Ovary (tissue), 9 donors: Measurements from ENCODE around the gene LAS1L. TPM values are rescaled to one million over a fixed set of nuclear protein-coding genes. Genes with fewer than 3 reads are reported as not detected.

Source experiments
- DNase-seq, 5 donors: peaks; one replicate each; pipeline ENCODE4 v3.0.0-alpha.2; 2019 to 2020
- H3K27ac ChIP-seq, 2 donors: fragments of 200-600 bp; one replicate each; pipeline versions ENCODE4 v1.5.1 to v1.8.0; 2019 to 2022
- H3K27me3 ChIP-seq: fragments of 200-600 bp; one replicate; pipeline ENCODE4 v1.8.0; 2022
- H3K36me3 ChIP-seq: fragments of 200-600 bp; sonication (generic); one replicate; pipeline ENCODE4 v1.5.1; 2019
- H3K4me1 ChIP-seq: one replicate; pipeline ENCODE4 v1.8.1; 2013; ENCODE audit warnings: mild to moderate bottlenecking, moderate library complexity; ENCODE audit not compliant: insufficient read depth
- H3K4me3 ChIP-seq: fragments of 200-600 bp; sonication (generic); one replicate; pipeline ENCODE4 v1.5.1; 2017
- H3K9me3 ChIP-seq, 2 donors: fragments of 200-600 bp in 1 of 2; sonication (generic) in 1 of 2; one replicate each; pipeline versions ENCODE4 v1.5.1 to v1.8.1; 2013 to 2019; ENCODE audit warnings: mild to moderate bottlenecking in 1 of 2, moderate library complexity in 1 of 2
- EP300 ChIP-seq: sonication (generic); formaldehyde crosslinking; IDR thresholded peaks from one replicate; pipeline ENCODE4 v1.6.1; 2017; ENCODE audit warnings: antibody characterized with exemption
- POLR2A ChIP-seq: fragments of 450-650 bp; IDR thresholded peaks from one replicate; pipeline ENCODE4 v1.6.1; 2017; ENCODE audit warnings: antibody characterized with exemption, mild to moderate bottlenecking, moderate library complexity
- WGBS, 3 donors: extraction: QIAGEN DNeasy Blood & Tissue Kit in 1 of 3; methylation state at CpG; one replicate each; pipeline versions ENCODE4 v1.1.5 to v1.1.7; 2013 to 2017; 5-methylcytosine and 5-hydroxymethylcytosine counted together
- intact Hi-C, 4 donors: fragments of 100-400 bp; cut with DNase I; formaldehyde crosslinking; loops; one replicate each; pipeline versions ENCODE4 v1.11.0 to v1.15.1; 2022 to 2023
- polyA plus RNA-seq, 2 donors: library from polyadenylated mRNA; stranded (reverse); fragments of 200-250 nt in 1 of 2; fragments of 350-450 nt in 1 of 2; fragmentation: Illumina TruSeq in 1 of 2; extraction: RNeasy Lipid Tissue Mini Kit (QIAGEN cat#74804) in 1 of 2; gene quantifications; one replicate each; pipeline ENCODE4 v1.2.3, GENCODE V29; 2013 to 2014
- total RNA-seq, 7 donors: library from RNA; depleted of rRNA in 2 of 7; stranded (reverse); fragments of >200 nt in 2 of 7; fragmentation: NEBNext Ultra II Directional in 3 of 7; extraction: Animal tissue kit (Norgen Biotek cat#: 25700) in 3 of 7; gene quantifications; one replicate each; pipeline versions ENCODE4 v1.1.0 to v1.2.4, GENCODE V29; 2016 to 2023
- TF ChIP-seq, protein P1 (sequence below), 3 donors: fragments of 450-650 bp in 2 of 3; fragments of 200-600 bp in 1 of 3; IDR thresholded peaks; one replicate each; pipeline versions ENCODE4 v1.5.1 to v1.8.0; 2016 to 2022; ENCODE audit warnings: antibody characterized with exemption in 3 of 3, mild to moderate bottlenecking in 1 of 3
- donor health status: DM: no; HTN: no; CAD: no; lungs with moderate emphysema.
- donor health status: DM: no; HTN: no; CAD: no.
- donor health status: Bipolar disorder and iron deficiency.
- donor health status: DM: yes; HTN: yes; CAD: no.
- donor health status: DM: no; HTN: no; CAD: no.
- donor health status: DM: yes; HTN: yes; CAD: no.

LAS1L gene
- total and polyA plus RNA-seq, 9 donors, result 14.4 to 35.1 (median 30.9) TPM

DNA sequence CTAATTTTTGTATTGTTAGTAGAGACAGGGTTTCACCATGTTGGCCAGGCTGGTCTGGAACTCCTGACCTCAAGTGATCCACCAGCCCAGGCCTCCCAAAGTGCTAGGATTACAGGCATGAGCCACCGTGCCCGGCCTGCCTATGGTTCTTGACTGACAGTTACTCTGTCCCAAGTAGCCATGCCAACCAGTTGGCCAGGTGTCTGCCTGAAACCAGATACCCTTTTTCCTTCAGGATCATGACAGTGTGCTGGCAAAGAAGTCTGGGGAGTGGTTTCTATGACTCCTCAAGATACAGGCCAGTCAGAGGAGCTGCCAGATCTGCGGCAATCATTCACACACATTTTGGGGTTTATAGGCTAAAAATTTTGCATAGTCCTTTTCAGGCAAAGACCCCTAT is 1.7 kb upstream of the LAS1L start:
- H3K36me3 ChIP-seq, result no peaks in the 10 kb centered on the region
- no peaks in the 10 kb centered on the region for H3K27me3 ChIP-seq
- DNase-seq, result no peak
- no peaks in the 10 kb centered on the region for H3K4me1 ChIP-seq
- no peak overlapping the region for H3K4me3 ChIP-seq
- 87 to 94% (median 92%) methylated on average over 3 of the region's 3 CpGs for WGBS, 3 donors
- H3K27ac ChIP-seq, result no peak overlapping the region
- TF ChIP-seq POLR2A (no peak), EP300 (no peak)
- TF ChIP-seq, protein P1, sequence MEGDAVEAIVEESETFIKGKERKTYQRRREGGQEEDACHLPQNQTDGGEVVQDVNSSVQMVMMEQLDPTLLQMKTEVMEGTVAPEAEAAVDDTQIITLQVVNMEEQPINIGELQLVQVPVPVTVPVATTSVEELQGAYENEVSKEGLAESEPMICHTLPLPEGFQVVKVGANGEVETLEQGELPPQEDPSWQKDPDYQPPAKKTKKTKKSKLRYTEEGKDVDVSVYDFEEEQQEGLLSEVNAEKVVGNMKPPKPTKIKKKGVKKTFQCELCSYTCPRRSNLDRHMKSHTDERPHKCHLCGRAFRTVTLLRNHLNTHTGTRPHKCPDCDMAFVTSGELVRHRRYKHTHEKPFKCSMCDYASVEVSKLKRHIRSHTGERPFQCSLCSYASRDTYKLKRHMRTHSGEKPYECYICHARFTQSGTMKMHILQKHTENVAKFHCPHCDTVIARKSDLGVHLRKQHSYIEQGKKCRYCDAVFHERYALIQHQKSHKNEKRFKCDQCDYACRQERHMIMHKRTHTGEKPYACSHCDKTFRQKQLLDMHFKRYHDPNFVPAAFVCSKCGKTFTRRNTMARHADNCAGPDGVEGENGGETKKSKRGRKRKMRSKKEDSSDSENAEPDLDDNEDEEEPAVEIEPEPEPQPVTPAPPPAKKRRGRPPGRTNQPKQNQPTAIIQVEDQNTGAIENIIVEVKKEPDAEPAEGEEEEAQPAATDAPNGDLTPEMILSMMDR (IDR thresholded peaks at IDR 0.05), result no peak
- no peaks in the 10 kb centered on the region for H3K9me3 ChIP-seq
- intact Hi-C loops, result no loop called here

DNA sequence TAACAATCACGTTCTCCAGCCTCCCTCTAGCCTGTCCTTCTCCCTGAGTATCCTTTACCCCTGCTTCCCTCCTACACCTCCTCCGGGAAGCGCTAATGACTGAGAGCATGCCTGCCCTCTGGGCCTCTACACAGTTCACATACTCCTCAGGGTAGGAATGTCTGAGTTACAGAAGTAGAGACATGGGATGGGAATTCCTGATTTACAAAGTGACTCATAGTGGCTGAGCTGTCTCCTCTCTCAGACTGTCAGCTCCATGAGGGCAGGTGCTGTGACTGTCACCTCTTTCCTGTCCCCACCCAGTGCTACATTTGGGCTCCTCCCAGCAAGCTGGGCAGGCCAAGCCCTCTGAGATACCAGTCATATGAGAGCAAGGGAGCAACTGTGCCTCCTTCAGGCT is 2.6 kb downstream of the LAS1L start:
- 64 to 81% (median 77%) methylated on average over 3 of the region's 3 CpGs for WGBS, 3 donors
- Histone ChIP-seq H3K4me3 (no peak overlapping the region), H3K4me1 (no peaks in the 10 kb centered on the region), H3K27ac (no peak overlapping the region), H3K36me3 (no peaks in the 10 kb centered on the region), H3K27me3 (no peaks in the 10 kb centered on the region), H3K9me3 (no peaks in the 10 kb centered on the region)
- TF ChIP-seq EP300 (no peak), POLR2A (no peak)
- TF ChIP-seq, protein P1 (IDR thresholded peaks at IDR 0.05), result no peak
- intact Hi-C loops, result no loop called here
- no peak for DNase-seq

- no peaks in the 10 kb centered on the region for H3K36me3 ChIP-seq
- DNase-seq, result peak in 4 of 5 donors; percentile 52 to 65 (median 60)
- H3K4me1 ChIP-seq, result no peaks in the 10 kb centered on the region
- intact Hi-C loops, result no loop called here
- H3K27me3 ChIP-seq, result no peaks in the 10 kb centered on the region
- H3K9me3 ChIP-seq, result no peaks in the 10 kb centered on the region
- H3K27ac ChIP-seq, result no peak overlapping the region
- H3K4me3 ChIP-seq, result no peak overlapping the region
- 36 to 42% (median 41%) methylated on average over 9 of the region's 9 CpGs for WGBS, 3 donors
- no peak for TF ChIP-seq EP300
- no peak for TF ChIP-seq POLR2A
- TF ChIP-seq, protein P1 (IDR thresholded peaks at IDR 0.05), result peak; percentile 56 to 85 (median 64)
Observed at GRCh38 chrX:65528705-65529340, 5.8 kb downstream of the LAS1L start.

DNA sequence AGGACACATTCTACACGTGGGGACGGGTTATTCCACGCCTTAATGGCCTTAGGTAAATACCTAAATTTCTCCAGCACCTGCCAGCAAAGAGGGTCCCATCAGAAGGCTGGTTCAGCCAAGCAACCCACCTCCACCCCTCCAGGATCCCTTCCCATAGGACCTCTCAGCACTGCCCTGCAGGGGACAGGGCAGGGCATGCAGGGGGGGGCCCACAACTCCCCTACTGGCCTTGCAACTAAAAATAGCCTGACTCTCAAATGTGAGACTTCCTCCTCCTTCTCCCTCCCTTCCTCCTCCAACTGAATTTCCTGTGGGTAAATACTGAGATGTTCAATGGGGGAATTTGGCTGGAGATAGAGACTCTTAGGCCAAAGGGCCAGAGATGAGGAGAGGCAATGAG is 6.3 kb downstream of the LAS1L start:
- Histone ChIP-seq H3K27ac (no peak overlapping the region), H3K9me3 (no peaks in the 10 kb centered on the region), H3K4me1 (no peaks in the 10 kb centered on the region), H3K36me3 (no peaks in the 10 kb centered on the region), H3K27me3 (no peaks in the 10 kb centered on the region), H3K4me3 (no peak overlapping the region)
- no peak for DNase-seq
- WGBS, 3 donors, result 38 to 58% (median 41%) methylated on average over 3 of the region's 3 CpGs
- intact Hi-C loops, result no loop called here
- TF ChIP-seq POLR2A (no peak), EP300 (no peak)
- TF ChIP-seq, protein P1 (IDR thresholded peaks at IDR 0.05), result no peak
